ENCODE results near the gene TBC1D2.
A peak's percentile ranks its signal among the peaks of the same experiment; 100 is the strongest.

The TBC1D2 gene

GRCh38 chr9:98159301-98159700, 96.1 kb downstream of the TBC1D2 start:
- peaks cover 2% of the 10 kb centered on the region for H3K36me3 Mint-ChIP-seq
- no peak for ATAC-seq (ENCODE audit: low read depth)
- H3K27ac Mint-ChIP-seq = peak overlapping the region; percentile 18
- peaks cover 1% of the 10 kb centered on the region for H3K27me3 Mint-ChIP-seq
- H3K4me1 Mint-ChIP-seq = peaks cover 2% of the 10 kb centered on the region
- DNase-seq (ENCODE audit: low spot score in 2 of 2) = no peak
- H3K4me3 Mint-ChIP-seq = no peak overlapping the region
- no peaks in the 10 kb centered on the region for H3K9me3 Mint-ChIP-seq

- H3K4me1 Mint-ChIP-seq = no peaks in the 10 kb centered on the region
- DNase-seq (ENCODE audit: low spot score in 2 of 2) (no peak), ATAC-seq (ENCODE audit: low read depth) (no peak)
- H3K36me3 Mint-ChIP-seq = peaks cover 2% of the 10 kb centered on the region
- no peak overlapping the region for H3K27ac Mint-ChIP-seq
- no peak overlapping the region for H3K4me3 Mint-ChIP-seq
- H3K27me3 Mint-ChIP-seq = no peaks in the 10 kb centered on the region
- H3K9me3 Mint-ChIP-seq = no peaks in the 10 kb centered on the region
These were observed 97.2 kb downstream of the TBC1D2 start for GRCh38 chr9:98158071-98158831.

- DNase-seq (ENCODE audit: low spot score in 2 of 2) (no peak), ATAC-seq (ENCODE audit: low read depth) (no peak)
- no peaks in the 10 kb centered on the region for H3K9me3 Mint-ChIP-seq
- H3K4me1 Mint-ChIP-seq = no peaks in the 10 kb centered on the region
- H3K27ac Mint-ChIP-seq = no peak overlapping the region
- H3K27me3 Mint-ChIP-seq = no peaks in the 10 kb centered on the region
- H3K4me3 Mint-ChIP-seq = no peak overlapping the region
- peaks cover 2% of the 10 kb centered on the region for H3K36me3 Mint-ChIP-seq
These were observed 98.1 kb downstream of the TBC1D2 start for GRCh38 chr9:98157372-98157771.

GRCh38 chr9:98154678-98155077, 100.8 kb downstream of the TBC1D2 start:
- H3K9me3 Mint-ChIP-seq = no peaks in the 10 kb centered on the region
- H3K27me3 Mint-ChIP-seq = no peaks in the 10 kb centered on the region
- H3K27ac Mint-ChIP-seq = no peak overlapping the region
- no peak for DNase-seq (ENCODE audit: low spot score in 2 of 2)
- peaks cover 8% of the 10 kb centered on the region for H3K4me1 Mint-ChIP-seq
- peaks cover 2% of the 10 kb centered on the region for H3K36me3 Mint-ChIP-seq
- no peak for ATAC-seq (ENCODE audit: low read depth)
- H3K4me3 Mint-ChIP-seq = no peak overlapping the region

- Mint-ChIP-seq H3K4me1 (peaks cover 8% of the 10 kb centered on the region), H3K4me3 (no peak overlapping the region), H3K27me3 (no peaks in the 10 kb centered on the region), H3K9me3 (no peaks in the 10 kb centered on the region), H3K27ac (no peak overlapping the region), H3K36me3 (peaks cover 2% of the 10 kb centered on the region)
- no peak for DNase-seq (ENCODE audit: low spot score in 2 of 2)
- ATAC-seq (ENCODE audit: low read depth) = no peak
These were observed 102.9 kb downstream of the TBC1D2 start for GRCh38 chr9:98152526-98152925.

GRCh38 chr9:98150721-98151120, 104.7 kb downstream of the TBC1D2 start:
- H3K4me3 Mint-ChIP-seq = no peak overlapping the region
- DNase-seq (ENCODE audit: low spot score in 2 of 2) = no peak
- H3K9me3 Mint-ChIP-seq = no peaks in the 10 kb centered on the region
- H3K4me1 Mint-ChIP-seq = peaks cover 23% of the 10 kb centered on the region
- no peaks in the 10 kb centered on the region for H3K27me3 Mint-ChIP-seq
- no peaks in the 10 kb centered on the region for H3K36me3 Mint-ChIP-seq
- H3K27ac Mint-ChIP-seq = peak overlapping the region; percentile 11
- ATAC-seq (ENCODE audit: low read depth) = no peak

GRCh38 chr9:98150164-98150563, 105.3 kb downstream of the TBC1D2 start:
- no peak overlapping the region for H3K4me3 Mint-ChIP-seq
- peaks cover 26% of the 10 kb centered on the region for H3K4me1 Mint-ChIP-seq
- no peaks in the 10 kb centered on the region for H3K9me3 Mint-ChIP-seq
- H3K36me3 Mint-ChIP-seq = no peaks in the 10 kb centered on the region
- H3K27me3 Mint-ChIP-seq = no peaks in the 10 kb centered on the region
- DNase-seq (ENCODE audit: low spot score in 2 of 2) = no peak
- no peak for ATAC-seq (ENCODE audit: low read depth)
- H3K27ac Mint-ChIP-seq = peak overlapping the region; percentile 11

GRCh38 chr9:98149422-98149821, 106.0 kb downstream of the TBC1D2 start:
- Mint-ChIP-seq H3K36me3 (no peaks in the 10 kb centered on the region), H3K27me3 (no peaks in the 10 kb centered on the region), H3K27ac (no peak overlapping the region), H3K4me3 (no peak overlapping the region), H3K9me3 (no peaks in the 10 kb centered on the region), H3K4me1 (peaks cover 28% of the 10 kb centered on the region)
- no peak for DNase-seq (ENCODE audit: low spot score in 2 of 2)
- ATAC-seq (ENCODE audit: low read depth) = no peak

Data from memory B cell (primary cell).